Measurements from ENCODE around the gene PDE3A.

Gene PDE3A

DNA sequence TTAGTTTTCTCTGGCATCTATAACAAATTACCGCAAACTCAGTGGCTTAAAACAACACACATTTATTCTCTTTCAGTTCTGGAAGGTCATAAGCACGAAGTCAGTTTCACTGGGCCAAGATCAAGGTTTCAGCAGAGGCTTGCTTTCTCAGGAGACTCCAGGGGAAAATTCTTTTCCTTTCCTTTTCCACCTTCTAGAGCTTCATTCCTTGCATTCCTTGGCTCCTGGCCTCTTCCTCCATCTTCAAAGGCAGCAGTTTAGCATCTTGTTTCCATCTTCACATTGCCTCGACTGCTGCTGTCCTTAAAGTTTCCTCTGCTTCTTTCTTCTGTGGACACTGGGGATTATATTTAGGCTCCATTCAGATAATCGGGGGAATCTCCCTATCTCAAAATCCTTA, 106.1 kb downstream of the PDE3A start:
- no peak overlapping the region for H3K27ac ChIP-seq (ENCODE audit: low read length)
- no peak overlapping the region for H3K4me3 ChIP-seq (ENCODE audit: low read length in 2 of 2)
- H3K4me1 ChIP-seq (ENCODE audit: control insufficient read depth, insufficient read depth, low read length) = no peaks in the 10 kb centered on the region

DNA sequence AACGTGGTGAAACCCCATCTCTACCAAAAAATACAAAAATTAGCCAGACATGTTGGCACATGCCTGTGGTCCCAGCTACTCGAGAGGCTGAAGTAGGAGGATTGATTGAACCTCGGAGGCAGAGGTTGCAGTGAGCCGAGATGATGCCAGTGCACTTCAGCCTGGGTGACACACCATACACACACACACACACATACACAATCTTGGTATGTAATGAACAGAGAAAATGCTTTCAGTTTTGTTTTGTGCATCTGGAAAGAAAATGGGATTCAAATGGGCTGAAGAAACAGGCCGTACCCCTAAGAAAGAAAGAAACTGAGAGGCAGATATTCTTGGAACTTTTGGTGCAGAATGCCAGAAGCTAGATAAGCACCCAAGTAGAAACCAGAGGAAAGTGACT, 107.2 kb downstream of the PDE3A start:
- H3K9ac ChIP-seq (ENCODE audit: low read length in 2 of 2) = no peak overlapping the region
- no peaks in the 10 kb centered on the region for H3K36me3 ChIP-seq (ENCODE audit: control insufficient read depth in 2 of 2, insufficient read depth in 2 of 2, low read length in 2 of 2)
- no peaks in the 10 kb centered on the region for H3K27me3 ChIP-seq (ENCODE audit: control insufficient read depth in 1 of 2, insufficient read depth in 2 of 2, low read length in 2 of 2)
- no peaks in the 10 kb centered on the region for H3K4me1 ChIP-seq (ENCODE audit: control insufficient read depth, insufficient read depth, low read length)
- H3K4me3 ChIP-seq (ENCODE audit: low read length in 2 of 2) = no peak overlapping the region
- H3K9me3 ChIP-seq (ENCODE audit: control insufficient read depth in 2 of 2, low read length in 2 of 2) = no peaks in the 10 kb centered on the region
- H3K27ac ChIP-seq (ENCODE audit: low read length) = no peak overlapping the region

More for the DNA sequence above, 106.1 kb downstream of the PDE3A start:
- Histone ChIP-seq H3K27me3 (ENCODE audit: control insufficient read depth in 1 of 2, insufficient read depth in 2 of 2, low read length in 2 of 2) (no peaks in the 10 kb centered on the region), H3K9ac (ENCODE audit: low read length in 2 of 2) (no peak overlapping the region), H3K36me3 (ENCODE audit: control insufficient read depth in 2 of 2, insufficient read depth in 2 of 2, low read length in 2 of 2) (no peaks in the 10 kb centered on the region), H3K9me3 (ENCODE audit: control insufficient read depth in 2 of 2, low read length in 2 of 2) (no peaks in the 10 kb centered on the region)

DNA sequence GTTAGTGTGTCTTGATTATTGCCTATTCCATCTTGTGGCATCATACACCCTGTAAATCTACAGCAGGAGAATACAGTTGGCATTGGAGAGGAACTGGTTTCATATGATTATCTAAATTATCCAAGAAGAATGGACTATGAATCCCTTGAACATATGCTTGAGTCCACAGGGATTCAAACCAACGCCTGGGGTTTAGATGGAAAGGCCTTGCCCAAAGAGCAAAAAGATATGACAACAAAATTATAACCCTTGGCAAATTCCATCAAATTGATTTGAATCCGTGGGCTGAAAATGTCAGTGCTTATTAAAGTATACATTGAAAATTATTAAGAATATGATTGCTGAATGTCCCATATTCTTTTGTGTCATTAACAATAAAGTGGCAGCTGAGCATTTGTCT, 108.2 kb downstream of the PDE3A start:
- H3K9ac ChIP-seq (ENCODE audit: low read length in 2 of 2) = no peak overlapping the region
- H3K4me1 ChIP-seq (ENCODE audit: control insufficient read depth, insufficient read depth, low read length) = no peaks in the 10 kb centered on the region
- H3K9me3 ChIP-seq (ENCODE audit: control insufficient read depth in 2 of 2, low read length in 2 of 2) = no peaks in the 10 kb centered on the region
- no peak overlapping the region for H3K4me3 ChIP-seq (ENCODE audit: low read length in 2 of 2)
- no peaks in the 10 kb centered on the region for H3K36me3 ChIP-seq (ENCODE audit: control insufficient read depth in 2 of 2, insufficient read depth in 2 of 2, low read length in 2 of 2)
- no peak overlapping the region for H3K27ac ChIP-seq (ENCODE audit: low read length)
- H3K27me3 ChIP-seq (ENCODE audit: control insufficient read depth in 1 of 2, insufficient read depth in 2 of 2, low read length in 2 of 2) = no peaks in the 10 kb centered on the region

DNA sequence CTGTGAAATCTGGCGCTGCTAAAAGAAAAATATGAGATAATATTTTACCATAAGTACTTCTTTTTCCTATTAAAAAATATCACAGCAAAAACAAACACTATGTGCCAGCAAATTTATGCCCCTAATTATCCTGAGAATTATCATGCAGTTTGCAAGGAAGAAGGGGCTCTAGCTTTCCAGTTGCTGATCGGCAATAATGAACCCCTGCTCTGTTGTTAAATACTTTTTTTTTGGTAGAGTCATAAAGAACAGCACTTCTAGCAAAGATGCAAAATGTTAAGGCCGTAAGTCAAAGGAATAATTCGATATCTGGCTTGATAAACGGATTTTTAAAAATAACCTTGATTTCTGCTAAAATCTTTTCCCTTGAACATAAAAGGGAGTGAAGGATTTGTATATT, 108.9 kb downstream of the PDE3A start:
- no peaks in the 10 kb centered on the region for H3K36me3 ChIP-seq (ENCODE audit: control insufficient read depth in 2 of 2, insufficient read depth in 2 of 2, low read length in 2 of 2)
- no peaks in the 10 kb centered on the region for H3K9me3 ChIP-seq (ENCODE audit: control insufficient read depth in 2 of 2, low read length in 2 of 2)
- H3K27me3 ChIP-seq (ENCODE audit: control insufficient read depth in 1 of 2, insufficient read depth in 2 of 2, low read length in 2 of 2) = no peaks in the 10 kb centered on the region
- H3K9ac ChIP-seq (ENCODE audit: low read length in 2 of 2) = no peak overlapping the region
- no peak overlapping the region for H3K4me3 ChIP-seq (ENCODE audit: low read length in 2 of 2)
- no peaks in the 10 kb centered on the region for H3K4me1 ChIP-seq (ENCODE audit: control insufficient read depth, insufficient read depth, low read length)
- H3K27ac ChIP-seq (ENCODE audit: low read length) = no peak overlapping the region

DNA sequence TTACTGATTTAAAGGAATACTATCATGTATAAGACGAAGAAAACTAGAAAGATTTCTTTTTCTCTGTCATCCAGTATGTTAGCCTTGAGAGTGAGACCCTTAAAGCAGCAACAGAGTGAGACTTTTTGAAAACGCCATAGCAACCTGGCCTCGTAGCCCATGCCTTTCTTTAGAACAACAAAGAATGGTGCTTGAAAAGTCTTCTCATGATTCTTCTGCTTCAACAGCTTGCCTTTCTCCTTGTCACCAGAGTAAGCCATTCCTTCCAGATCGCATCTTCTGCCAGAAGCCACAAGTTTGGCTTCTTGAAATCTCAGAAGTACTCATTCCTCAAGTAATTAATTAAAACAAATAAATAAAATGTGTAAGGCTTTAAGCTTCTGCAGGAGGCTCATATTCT, 109.3 kb downstream of the PDE3A start:
- no peaks in the 10 kb centered on the region for H3K36me3 ChIP-seq (ENCODE audit: control insufficient read depth in 2 of 2, insufficient read depth in 2 of 2, low read length in 2 of 2)
- H3K27me3 ChIP-seq (ENCODE audit: control insufficient read depth in 1 of 2, insufficient read depth in 2 of 2, low read length in 2 of 2) = no peaks in the 10 kb centered on the region
- H3K4me3 ChIP-seq (ENCODE audit: low read length in 2 of 2) = no peak overlapping the region
- no peaks in the 10 kb centered on the region for H3K4me1 ChIP-seq (ENCODE audit: control insufficient read depth, insufficient read depth, low read length)
- no peaks in the 10 kb centered on the region for H3K9me3 ChIP-seq (ENCODE audit: control insufficient read depth in 2 of 2, low read length in 2 of 2)
- H3K27ac ChIP-seq (ENCODE audit: low read length) = no peak overlapping the region
- H3K9ac ChIP-seq (ENCODE audit: low read length in 2 of 2) = no peak overlapping the region

DNA sequence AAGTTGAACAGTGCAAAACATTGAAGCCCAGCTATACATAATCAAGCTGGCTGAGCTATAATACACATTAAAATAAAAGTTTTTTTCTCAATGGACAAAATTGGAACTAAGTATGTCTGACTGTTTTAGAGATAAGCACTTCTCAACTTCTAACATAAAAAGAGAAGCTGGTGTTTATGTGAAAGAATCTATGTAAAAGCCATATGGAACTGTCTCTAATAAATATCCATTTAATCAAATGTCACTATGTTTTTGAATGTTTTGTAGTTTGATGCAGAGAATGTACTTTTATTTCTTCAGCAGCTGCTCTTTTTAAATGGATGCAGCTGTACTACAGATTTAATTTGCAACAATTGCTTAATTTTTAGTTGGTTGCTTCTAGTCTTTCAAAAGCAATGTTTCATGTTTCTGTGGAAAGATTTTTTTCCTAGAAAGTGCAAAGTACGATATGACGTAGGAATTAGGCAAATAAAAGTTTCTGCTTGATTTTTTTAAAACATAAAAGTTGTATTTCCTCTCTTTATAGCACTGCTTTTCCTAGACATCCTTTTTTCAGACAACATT, 114.2 kb downstream of the PDE3A start:
- no peaks in the 10 kb centered on the region for H3K36me3 ChIP-seq (ENCODE audit: control insufficient read depth in 2 of 2, insufficient read depth in 2 of 2, low read length in 2 of 2)
- H3K27me3 ChIP-seq (ENCODE audit: control insufficient read depth in 1 of 2, insufficient read depth in 2 of 2, low read length in 2 of 2) = no peaks in the 10 kb centered on the region
- H3K4me1 ChIP-seq (ENCODE audit: control insufficient read depth, insufficient read depth, low read length) = no peaks in the 10 kb centered on the region
- no peak overlapping the region for H3K9ac ChIP-seq (ENCODE audit: low read length in 2 of 2)
- no peak overlapping the region for H3K4me3 ChIP-seq (ENCODE audit: low read length in 2 of 2)
- no peaks in the 10 kb centered on the region for H3K9me3 ChIP-seq (ENCODE audit: control insufficient read depth in 2 of 2, low read length in 2 of 2)
- H3K27ac ChIP-seq (ENCODE audit: low read length) = no peak overlapping the region

DNA sequence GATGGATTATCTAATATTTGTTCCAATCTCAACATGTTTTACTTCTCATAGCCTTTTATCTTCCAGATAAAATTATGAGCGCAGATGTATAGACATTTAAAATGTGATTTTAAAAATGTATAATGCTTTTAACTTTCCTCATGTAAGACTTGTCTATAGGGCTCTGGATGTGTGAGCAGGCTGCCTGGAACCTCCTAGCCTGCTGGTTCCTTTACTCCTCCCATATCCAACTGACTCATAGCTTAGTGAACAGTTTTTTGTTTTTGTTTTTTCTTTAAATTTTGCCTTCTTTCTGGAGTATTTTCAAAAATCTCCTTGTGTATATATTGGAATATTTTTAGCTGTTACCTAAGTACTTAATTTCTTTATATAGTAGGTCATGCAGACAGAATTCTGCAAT, 115.4 kb downstream of the PDE3A start:
- Histone ChIP-seq H3K27me3 (ENCODE audit: control insufficient read depth in 1 of 2, insufficient read depth in 2 of 2, low read length in 2 of 2) (no peaks in the 10 kb centered on the region), H3K9ac (ENCODE audit: low read length in 2 of 2) (no peak overlapping the region), H3K36me3 (ENCODE audit: control insufficient read depth in 2 of 2, insufficient read depth in 2 of 2, low read length in 2 of 2) (no peaks in the 10 kb centered on the region), H3K4me3 (ENCODE audit: low read length in 2 of 2) (no peak overlapping the region), H3K9me3 (ENCODE audit: control insufficient read depth in 2 of 2, low read length in 2 of 2) (no peaks in the 10 kb centered on the region), H3K27ac (ENCODE audit: low read length) (no peak overlapping the region), H3K4me1 (ENCODE audit: control insufficient read depth, insufficient read depth, low read length) (no peaks in the 10 kb centered on the region)

DNA sequence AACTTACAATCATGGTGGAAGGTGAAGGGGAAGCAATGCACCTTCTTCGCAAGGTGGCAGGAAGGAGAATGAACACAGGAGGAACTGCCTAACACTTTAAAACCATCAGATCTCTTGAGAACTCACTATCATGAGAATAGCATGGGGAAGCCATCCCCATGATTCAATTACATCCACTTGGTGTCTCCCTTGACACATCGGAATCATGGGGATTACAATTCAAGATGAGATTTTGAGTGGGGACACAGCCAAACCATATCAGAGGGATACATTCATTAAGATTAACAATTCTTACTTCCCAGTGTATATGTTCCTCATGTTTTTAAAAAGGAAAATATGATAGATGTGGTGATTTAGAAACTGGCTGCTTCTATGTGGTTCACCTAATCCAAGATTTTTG, 117.9 kb downstream of the PDE3A start:
- Histone ChIP-seq H3K9me3 (ENCODE audit: control insufficient read depth in 2 of 2, low read length in 2 of 2) (no peaks in the 10 kb centered on the region), H3K4me3 (ENCODE audit: low read length in 2 of 2) (no peak overlapping the region), H3K27ac (ENCODE audit: low read length) (no peak overlapping the region), H3K4me1 (ENCODE audit: control insufficient read depth, insufficient read depth, low read length) (no peaks in the 10 kb centered on the region), H3K36me3 (ENCODE audit: control insufficient read depth in 2 of 2, insufficient read depth in 2 of 2, low read length in 2 of 2) (no peaks in the 10 kb centered on the region), H3K9ac (ENCODE audit: low read length in 2 of 2) (no peak overlapping the region), H3K27me3 (ENCODE audit: control insufficient read depth in 1 of 2, insufficient read depth in 2 of 2, low read length in 2 of 2) (no peaks in the 10 kb centered on the region)

DNA sequence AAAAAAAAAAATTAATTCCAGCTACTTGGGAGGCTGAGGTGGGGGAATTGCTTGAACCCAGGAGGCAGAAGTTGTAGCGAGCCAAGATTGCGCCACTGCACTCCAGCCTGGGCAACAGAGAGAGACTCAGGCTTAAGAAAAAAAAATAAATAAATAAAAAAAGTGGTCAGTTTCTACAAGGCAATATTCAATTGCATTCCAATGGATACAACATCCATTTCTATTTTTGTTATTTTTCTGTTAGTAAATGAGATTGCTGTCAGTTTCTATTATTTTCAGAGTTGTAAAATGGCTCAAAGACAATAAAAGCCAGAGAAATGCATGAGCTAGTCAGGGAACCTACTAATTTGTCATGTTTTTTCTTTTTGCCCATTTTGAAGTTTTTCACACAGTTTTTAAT, 119.2 kb downstream of the PDE3A start:
- H3K27ac ChIP-seq (ENCODE audit: low read length) = no peak overlapping the region
- no peaks in the 10 kb centered on the region for H3K36me3 ChIP-seq (ENCODE audit: control insufficient read depth in 2 of 2, insufficient read depth in 2 of 2, low read length in 2 of 2)
- no peak overlapping the region for H3K4me3 ChIP-seq (ENCODE audit: low read length in 2 of 2)
- no peaks in the 10 kb centered on the region for H3K9me3 ChIP-seq (ENCODE audit: control insufficient read depth in 2 of 2, low read length in 2 of 2)
- no peaks in the 10 kb centered on the region for H3K27me3 ChIP-seq (ENCODE audit: control insufficient read depth in 1 of 2, insufficient read depth in 2 of 2, low read length in 2 of 2)
- no peaks in the 10 kb centered on the region for H3K4me1 ChIP-seq (ENCODE audit: control insufficient read depth, insufficient read depth, low read length)
- no peak overlapping the region for H3K9ac ChIP-seq (ENCODE audit: low read length in 2 of 2)

DNA sequence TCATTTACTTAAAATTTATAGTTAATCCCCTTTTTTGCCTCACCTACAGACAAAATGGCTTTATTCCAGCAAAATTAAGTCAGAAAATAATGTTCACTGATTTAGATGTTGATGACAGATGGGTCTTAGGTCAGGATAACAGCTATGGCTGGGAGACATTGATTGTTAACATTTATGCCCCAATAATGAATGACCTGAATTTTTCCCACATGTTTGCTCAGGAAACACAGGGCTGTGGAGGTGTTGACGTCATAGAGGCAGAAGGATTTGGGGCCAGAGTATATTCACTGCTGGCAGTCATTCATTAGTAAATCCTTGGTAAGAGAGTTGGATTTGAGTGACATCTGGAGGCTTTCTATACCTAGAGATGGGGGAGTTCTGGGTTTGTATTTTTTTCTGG, 121.3 kb downstream of the PDE3A start:
- Histone ChIP-seq H3K9ac (ENCODE audit: low read length in 2 of 2) (no peak overlapping the region), H3K27ac (ENCODE audit: low read length) (no peak overlapping the region), H3K36me3 (ENCODE audit: control insufficient read depth in 2 of 2, insufficient read depth in 2 of 2, low read length in 2 of 2) (no peaks in the 10 kb centered on the region), H3K4me3 (ENCODE audit: low read length in 2 of 2) (no peak overlapping the region), H3K27me3 (ENCODE audit: control insufficient read depth in 1 of 2, insufficient read depth in 2 of 2, low read length in 2 of 2) (no peaks in the 10 kb centered on the region), H3K9me3 (ENCODE audit: control insufficient read depth in 2 of 2, low read length in 2 of 2) (no peaks in the 10 kb centered on the region), H3K4me1 (ENCODE audit: control insufficient read depth, insufficient read depth, low read length) (no peaks in the 10 kb centered on the region)

DNA sequence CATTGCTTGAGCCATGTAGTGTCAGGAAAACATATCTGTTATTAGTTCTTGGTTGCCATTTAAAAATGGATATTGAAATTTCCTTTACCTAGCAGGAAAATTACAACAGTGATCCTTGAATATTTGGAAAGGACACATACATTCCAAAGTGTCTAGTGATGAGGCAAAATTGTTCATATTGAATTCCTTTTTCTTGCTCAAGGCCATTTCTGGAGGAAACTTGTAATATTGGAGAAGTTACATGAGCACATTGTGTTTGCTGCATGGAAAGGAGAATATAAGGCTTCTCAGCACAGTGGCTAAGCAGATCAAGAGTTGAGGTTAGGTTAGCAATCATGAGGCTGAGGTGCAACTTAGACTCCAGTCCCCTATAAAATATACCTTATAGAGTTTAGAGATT, 121.9 kb downstream of the PDE3A start:
- Histone ChIP-seq H3K36me3 (ENCODE audit: control insufficient read depth in 2 of 2, insufficient read depth in 2 of 2, low read length in 2 of 2) (no peaks in the 10 kb centered on the region), H3K9ac (ENCODE audit: low read length in 2 of 2) (no peak overlapping the region), H3K27me3 (ENCODE audit: control insufficient read depth in 1 of 2, insufficient read depth in 2 of 2, low read length in 2 of 2) (no peaks in the 10 kb centered on the region), H3K4me3 (ENCODE audit: low read length in 2 of 2) (no peak overlapping the region), H3K27ac (ENCODE audit: low read length) (no peak overlapping the region), H3K9me3 (ENCODE audit: control insufficient read depth in 2 of 2, low read length in 2 of 2) (no peaks in the 10 kb centered on the region), H3K4me1 (ENCODE audit: control insufficient read depth, insufficient read depth, low read length) (no peaks in the 10 kb centered on the region)

Data from stomach smooth muscle (tissue), 2 donors.